H9 (cell line): ENCODE results near the gene ATP6V0B. TPM values are rescaled to one million over a fixed set of nuclear protein-coding genes. Genes with fewer than 3 reads are reported as not detected.

ENCODE experiments used
- DNase-seq: peaks from one replicate; pipeline ENCODE4 v3.0.0-alpha.2; 2017
- H2AFZ ChIP-seq: one replicate; pipeline ENCODE4 v1.6.1; 2013; ENCODE audit warnings: mild to moderate bottlenecking, low read length, control low read depth, moderate library complexity
- H2AK5ac ChIP-seq: 2 replicates; pipeline ENCODE4 v1.6.1; 2013; ENCODE audit warnings: low read length, control low read depth, mixed read lengths; ENCODE audit not compliant: insufficient read length
- H2BK120ac ChIP-seq: one replicate; pipeline ENCODE4 v1.6.1; 2013; ENCODE audit warnings: low read depth, mild to moderate bottlenecking, low read length, control low read depth, inconsistent platforms; ENCODE audit not compliant: poor library complexity, severe bottlenecking
- H2BK12ac ChIP-seq: 2 replicates; pipeline ENCODE4 v1.6.1; 2013; ENCODE audit warnings: low read length, control low read depth, mixed read lengths, low read depth; ENCODE audit not compliant: insufficient read length
- H2BK15ac ChIP-seq: 2 replicates; pipeline ENCODE4 v1.6.1; 2013; ENCODE audit warnings: low read depth, low read length, control low read depth
- H2BK20ac ChIP-seq: one replicate; pipeline ENCODE4 v1.6.1; 2013; ENCODE audit warnings: low read depth, mild to moderate bottlenecking, low read length, control low read depth, inconsistent platforms; ENCODE audit not compliant: poor library complexity, severe bottlenecking
- H2BK5ac ChIP-seq: 2 replicates; pipeline ENCODE4 v1.6.1; 2013; ENCODE audit warnings: low read length, control low read depth, mixed read lengths; ENCODE audit not compliant: insufficient read length
- H3K14ac ChIP-seq: 2 replicates; pipeline ENCODE4 v1.6.1; 2013; ENCODE audit warnings: low read length, control low read depth; ENCODE audit not compliant: insufficient read depth
- H3K18ac ChIP-seq: 2 replicates; pipeline ENCODE4 v1.6.1; 2013; ENCODE audit warnings: low read depth, mild to moderate bottlenecking, mixed read lengths, low read length, control low read depth; ENCODE audit not compliant: insufficient read length
- H3K23ac ChIP-seq: 2 replicates; pipeline ENCODE4 v1.6.1; 2013; ENCODE audit warnings: low read length, control low read depth, mixed read lengths, low read depth; ENCODE audit not compliant: insufficient read length
- H3K23me2 ChIP-seq: 2 replicates; pipeline ENCODE4 v1.6.1; 2013; ENCODE audit warnings: low read depth, mild to moderate bottlenecking, mixed read lengths, low read length, control low read depth; ENCODE audit not compliant: insufficient read length, poor library complexity, severe bottlenecking
- H3K27ac ChIP-seq: 2 replicates; pipeline ENCODE4 v1.5.1; 2013; ENCODE audit warnings: low read length, control low read depth, mixed read lengths, low read depth; ENCODE audit not compliant: insufficient read length
- H3K27me3 ChIP-seq: 2 replicates; pipeline ENCODE4 v1.6.1; 2013; ENCODE audit warnings: low read length, control low read depth, inconsistent platforms; ENCODE audit not compliant: insufficient read depth
- H3K4ac ChIP-seq: 2 replicates; pipeline ENCODE4 v1.6.1; 2013; ENCODE audit warnings: low read depth, mild to moderate bottlenecking, control low read depth, inconsistent platforms, low read length, moderate library complexity
- H3K4me1 ChIP-seq: 2 replicates; pipeline ENCODE4 v1.6.1; 2013; ENCODE audit warnings: low read length, control low read depth, inconsistent platforms; ENCODE audit not compliant: insufficient read depth
- H3K4me2 ChIP-seq: 2 replicates; pipeline ENCODE4 v1.6.1; 2013; ENCODE audit warnings: low read length, control low read depth, mixed read lengths; ENCODE audit not compliant: insufficient read length, insufficient read depth
- H3K56ac ChIP-seq: 2 replicates; pipeline ENCODE4 v1.6.1; 2013; ENCODE audit warnings: low read depth, mild to moderate bottlenecking, mixed read lengths, low read length, control low read depth; ENCODE audit not compliant: insufficient read length
- H3K79me1 ChIP-seq: 2 replicates; pipeline ENCODE4 v1.6.1; 2013; ENCODE audit warnings: low read depth, mild to moderate bottlenecking, moderate library complexity, low read length, control low read depth, inconsistent platforms; ENCODE audit not compliant: insufficient read depth, poor library complexity, severe bottlenecking
- H3K79me2 ChIP-seq: 2 replicates; pipeline ENCODE4 v1.6.1; 2013; ENCODE audit warnings: low read length, control low read depth, inconsistent platforms; ENCODE audit not compliant: insufficient read depth
- H3K9ac ChIP-seq: 2 replicates; pipeline ENCODE4 v1.6.1; 2013; ENCODE audit warnings: low read length, control low read depth, mixed read lengths; ENCODE audit not compliant: insufficient read length; ENCODE audit errors: extremely low read depth
- H3K9me3 ChIP-seq: one replicate; pipeline ENCODE4 v1.6.1; 2013; ENCODE audit warnings: low read depth, low read length, inconsistent platforms; ENCODE audit not compliant: control insufficient read depth
- H3T11ph ChIP-seq: one replicate; pipeline ENCODE4 v1.6.1; 2013; ENCODE audit warnings: mild to moderate bottlenecking, low read length, control low read depth, inconsistent platforms
- H4K20me1 ChIP-seq: one replicate; pipeline ENCODE4 v1.6.1; 2013; ENCODE audit not compliant: control insufficient read depth, insufficient read length, insufficient read depth
- H4K5ac ChIP-seq: 2 replicates; pipeline ENCODE4 v1.6.1; 2013; ENCODE audit warnings: low read depth, mild to moderate bottlenecking, mixed read lengths, low read length, control low read depth; ENCODE audit not compliant: insufficient read length
- H4K8ac ChIP-seq: replicated peaks from 2 replicates; pipeline ENCODE4 v1.6.1; 2013; ENCODE audit warnings: low read length, control low read depth, mixed read lengths, low read depth; ENCODE audit not compliant: insufficient read length
- H4K91ac ChIP-seq: 2 replicates; pipeline ENCODE4 v1.6.1; 2013; ENCODE audit warnings: low read depth, mild to moderate bottlenecking, moderate library complexity, mixed read lengths, low read length, control low read depth; ENCODE audit not compliant: insufficient read length
- H3K27ac Mint-ChIP-seq, 3 experiments: 2 replicates in 2 of 3; 3 replicates in 1 of 3; pipeline ENCODE4 v1.8.0; 2020 to 2021; ENCODE audit warnings: mixed read lengths in 3 of 3, mild to moderate bottlenecking in 1 of 3, moderate library complexity in 1 of 3
- H3K27me3 Mint-ChIP-seq: 2 replicates; pipeline ENCODE4 v1.8.0; 2021; ENCODE audit warnings: low read depth, mild to moderate bottlenecking, moderate library complexity, mixed read lengths
- H3K36me3 Mint-ChIP-seq, 3 experiments: 2 replicates in 2 of 3; 3 replicates in 1 of 3; pipeline ENCODE4 v1.8.0; 2020 to 2021; ENCODE audit warnings: low read depth in 3 of 3, mixed read lengths in 3 of 3; ENCODE audit not compliant: insufficient read depth in 1 of 3
- H3K4me1 Mint-ChIP-seq, 2 experiments: 2 replicates each; pipeline ENCODE4 v1.8.0; 2020; ENCODE audit warnings: mixed read lengths in 2 of 2
- H3K4me3 Mint-ChIP-seq, 2 experiments: 2 replicates in 1 of 2; 3 replicates in 1 of 2; pipeline ENCODE4 v1.8.0; 2020 to 2021; ENCODE audit warnings: mild to moderate bottlenecking in 2 of 2, mixed read lengths in 2 of 2, moderate library complexity in 1 of 2
- H3K9me3 Mint-ChIP-seq, 2 experiments: 2 replicates in 1 of 2; 3 replicates in 1 of 2; pipeline ENCODE4 v1.8.0; 2020; ENCODE audit warnings: mild to moderate bottlenecking in 2 of 2, mixed read lengths in 2 of 2, moderate library complexity in 1 of 2
- CTCF ChIP-seq: fragments of 200-600 bp; sonication (generic); conservative IDR thresholded peaks from 3 replicates; pipeline ENCODE4 v1.8.0; 2021; ENCODE audit warnings: antibody characterized with exemption, mild to moderate bottlenecking
- WGBS: extraction: QIAGEN DNeasy Blood & Tissue Kit; methylation state at CpG from one replicate; pipeline ENCODE4 v1.1.7; 2013; ENCODE audit warnings: missing lambda C conversion rate, low lambda C conversion rate, mixed read lengths; ENCODE audit not compliant: insufficient read length; ENCODE audit errors: extremely low coverage; 5-methylcytosine and 5-hydroxymethylcytosine counted together
- total RNA-seq: library from RNA; stranded (reverse); gene quantifications from 2 replicates; pipeline ENCODE4 v1.2.1, GENCODE V29; 2021

Gene ATP6V0B
- total RNA-seq, 1 experiment from 2014 or later, result 131 TPM

GRCh38 chr1:44008259-44008658 is 33.5 kb downstream of the ATP6V0B start:
- no peak overlapping the region for H2BK5ac ChIP-seq
- no peak for DNase-seq
- TF ChIP-seq CTCF, result no peak
- no peaks in the 10 kb centered on the region for H3K27me3 ChIP-seq
- no peaks in the 10 kb centered on the region for H3K9me3 ChIP-seq
- no peak overlapping the region for H3K4ac ChIP-seq
- H3K36me3 Mint-ChIP-seq, result peaks cover 11 to 36% (median 28%) of the 10 kb centered on the region in 3 experiments
- H3K79me2 ChIP-seq, result no peaks in the 10 kb centered on the region
- H3K9me3 Mint-ChIP-seq, result no peaks in the 10 kb centered on the region
- H2BK120ac ChIP-seq, result no peak overlapping the region
- no peak overlapping the region for H3K27ac ChIP-seq
- H4K5ac ChIP-seq, result no peak overlapping the region
- H3K4me1 ChIP-seq, result peaks cover 3% of the 10 kb centered on the region; the same call in 1 of the 2 replicates
- no peaks in the 10 kb centered on the region; the same call in 1 of the 2 replicates for H3K27me3 Mint-ChIP-seq
- H4K91ac ChIP-seq, result no peak overlapping the region
- no peak overlapping the region for H3K4me2 ChIP-seq
- H3K18ac ChIP-seq, result no peak overlapping the region
- no peak overlapping the region for H4K8ac ChIP-seq
- no peaks in the 10 kb centered on the region for H3K23me2 ChIP-seq
- H3K56ac ChIP-seq, result no peak overlapping the region
- H3T11ph ChIP-seq, result no peak overlapping the region
- peaks cover 8 to 11% of the 10 kb centered on the region in 2 experiments for H3K4me1 Mint-ChIP-seq
- H3K23ac ChIP-seq, result no peak overlapping the region
- no peaks in the 10 kb centered on the region for H4K20me1 ChIP-seq
- H3K9ac ChIP-seq, result no peak overlapping the region
- H3K4me3 Mint-ChIP-seq, result peak overlapping the region in 1 of 2 experiments; percentile 38; a peak in 2 of 5 replicates
- H2BK15ac ChIP-seq, result no peak overlapping the region
- WGBS, result no CpG with 5 or more reads among the region's 12 CpGs
- no peak overlapping the region; a peak in 2 of 7 replicates for H3K27ac Mint-ChIP-seq
- no peak overlapping the region for H2BK12ac ChIP-seq
- no peaks in the 10 kb centered on the region for H3K79me1 ChIP-seq
- H2AFZ ChIP-seq, result no peak overlapping the region
- H2BK20ac ChIP-seq, result no peak overlapping the region
- H3K14ac ChIP-seq, result no peak overlapping the region
- H2AK5ac ChIP-seq, result no peak overlapping the region
